Activated T-cell treated with anti-CD3 and anti-CD28 coated beads for 4 hours (primary cell): Measurements from ENCODE around the gene APOBEC3H.

Experiments
- DNase-seq: peaks from one replicate; pipeline ENCODE4 v3.0.0-alpha.2; 2020

Gene APOBEC3H

DNA sequence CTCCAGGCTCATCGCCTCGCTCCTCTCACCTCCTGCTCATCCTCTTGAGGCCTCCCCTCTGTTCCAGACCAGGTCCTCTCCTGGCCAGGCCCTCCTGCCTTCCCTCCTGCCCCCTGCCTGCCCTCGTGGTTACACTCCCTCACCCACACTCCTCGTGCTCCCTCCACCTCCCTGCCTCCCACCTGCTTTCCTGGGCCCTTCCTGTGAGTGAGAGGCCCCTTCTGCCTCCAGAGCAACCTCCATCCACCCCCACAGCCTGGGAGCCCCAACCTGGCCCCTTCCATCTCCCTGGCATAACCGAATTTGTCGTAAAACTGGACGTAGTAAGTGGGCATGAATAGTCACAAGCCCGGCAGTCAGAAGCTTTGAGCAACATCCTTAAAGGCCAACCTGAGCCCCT lies 15.4 kb upstream of the APOBEC3H start:
- DNase-seq = no peak

DNA sequence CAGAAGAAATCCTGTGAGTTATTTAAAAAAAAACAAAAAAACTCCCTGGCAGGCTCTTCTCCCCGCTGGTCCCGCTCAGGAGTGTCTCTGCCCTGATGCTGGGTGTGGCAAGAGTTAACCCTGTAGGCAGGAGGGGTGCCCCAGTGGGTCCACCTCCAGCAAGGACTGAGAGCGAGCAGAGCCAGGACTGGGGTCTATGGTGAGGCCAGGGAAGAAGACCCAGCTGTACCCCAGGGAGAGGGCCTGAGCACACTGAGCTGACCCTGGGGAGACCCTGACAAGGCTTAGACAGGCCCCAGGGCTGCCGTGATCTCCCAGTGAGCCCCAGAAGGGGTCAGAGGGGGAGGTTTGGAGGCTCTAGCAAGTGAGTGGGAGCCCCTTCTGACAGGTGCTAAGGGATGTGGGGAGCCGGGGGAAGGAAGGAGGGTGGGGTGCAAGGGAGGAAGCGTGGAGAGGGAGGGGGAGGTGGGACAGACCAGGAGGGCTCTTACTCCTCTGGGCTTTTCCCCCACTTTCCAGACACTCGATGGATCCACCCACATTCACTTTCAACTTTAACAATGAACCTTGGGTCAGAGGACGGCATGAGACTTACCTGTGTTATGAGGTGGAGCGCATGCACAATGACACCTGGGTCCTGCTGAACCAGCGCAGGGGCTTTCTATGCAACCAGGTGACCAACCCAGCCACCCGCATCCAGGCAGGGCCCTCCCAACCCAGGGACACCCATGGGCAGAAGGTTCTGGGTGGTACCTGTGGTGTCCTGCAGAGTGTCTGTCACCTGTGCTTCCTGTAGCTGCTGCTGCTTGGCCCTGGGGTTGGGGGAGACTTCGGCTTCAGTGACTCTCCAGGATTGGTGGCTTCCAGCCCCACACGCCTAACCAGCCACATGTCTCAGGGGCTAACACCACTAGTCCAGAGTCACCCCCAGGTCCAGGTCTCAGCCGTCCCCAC lies 13.6 kb upstream of the APOBEC3H start:
- no peak for DNase-seq

DNA sequence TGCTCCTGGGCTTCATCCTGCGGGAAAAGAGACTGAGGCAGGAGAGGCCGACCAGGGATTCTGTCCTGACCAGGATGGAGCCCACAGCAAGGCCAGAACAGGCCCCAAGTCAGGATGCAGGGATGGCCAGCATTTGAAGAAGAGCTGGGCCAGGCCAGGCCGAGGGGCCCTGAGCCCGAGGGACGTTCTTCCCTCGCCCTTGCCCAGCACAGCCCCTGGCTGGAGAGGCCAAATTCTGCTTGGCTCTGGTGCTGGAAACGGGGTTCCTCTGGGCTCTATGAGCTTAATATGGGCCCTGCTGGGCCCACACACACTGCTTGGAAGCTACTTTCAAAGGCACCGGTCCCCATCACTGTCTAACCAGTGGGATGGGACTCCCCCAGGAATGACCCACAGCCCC lies 12.4 kb upstream of the APOBEC3H start:
- no peak for DNase-seq

DNA sequence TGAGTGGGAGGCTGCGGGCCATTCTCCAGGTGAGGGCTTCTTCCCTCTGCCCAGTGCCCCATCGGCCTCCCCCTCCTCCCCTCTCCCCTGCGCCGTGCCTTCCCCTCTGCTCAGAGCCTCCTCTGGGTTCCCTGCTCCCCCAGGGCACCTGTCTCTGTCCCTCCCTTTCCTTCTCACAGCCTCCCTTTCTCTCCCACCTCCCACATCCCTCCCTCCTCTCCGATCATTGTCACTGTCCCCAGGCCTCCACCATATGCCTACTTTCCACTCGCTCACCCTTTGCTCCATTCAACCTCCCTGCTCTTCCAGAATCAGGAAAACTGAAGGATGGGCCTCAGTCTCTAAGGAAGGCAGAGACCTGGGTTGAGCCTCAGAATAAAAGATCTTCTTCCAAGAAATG lies 9.9 kb upstream of the APOBEC3H start:
- no peak for DNase-seq

GRCh38 chr22:39087881-39088684 lies 9.0 kb upstream of the APOBEC3H start:
- no peak for DNase-seq

DNA sequence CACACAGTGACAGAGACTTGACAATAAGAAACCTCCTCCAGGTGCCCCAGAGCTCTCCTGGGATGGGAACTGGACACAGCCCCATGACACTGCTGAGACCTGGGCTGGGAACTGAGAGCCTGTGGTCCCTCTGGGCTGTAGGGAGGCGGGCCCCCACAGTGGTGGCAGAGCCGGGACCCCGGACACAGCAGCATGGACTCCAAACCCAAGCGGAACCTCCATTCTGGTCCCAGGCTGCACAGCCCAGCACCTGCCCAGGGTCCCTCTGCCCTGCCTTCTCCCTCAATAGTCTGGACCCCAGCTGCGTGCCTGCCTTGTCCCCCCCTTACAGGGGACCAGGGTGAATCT lies 8.4 kb upstream of the APOBEC3H start:
- no peak for DNase-seq

DNA sequence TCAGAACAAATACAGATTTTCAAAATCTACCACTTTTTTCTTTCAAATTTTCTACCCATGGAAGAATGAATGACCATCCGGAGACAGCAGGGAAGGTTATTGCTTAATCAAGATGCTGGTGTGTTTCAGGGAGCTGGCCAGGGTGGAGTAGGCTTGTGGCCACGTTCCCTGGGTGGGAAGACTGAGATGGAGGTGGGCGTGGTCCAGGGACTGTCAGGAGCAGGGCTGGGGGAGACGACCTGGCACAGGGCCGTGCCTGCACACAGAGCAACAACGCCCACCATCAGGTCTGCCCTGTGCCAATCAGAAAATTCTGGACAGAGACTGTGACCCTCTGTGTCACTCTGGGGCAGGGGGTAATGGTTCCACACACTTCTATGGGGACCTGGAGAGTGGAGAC lies 7.1 kb upstream of the APOBEC3H start:
- no peak for DNase-seq

GRCh38 chr22:39090426-39091064 lies 6.5 kb upstream of the APOBEC3H start:
- peak; percentile 55 for DNase-seq

DNA sequence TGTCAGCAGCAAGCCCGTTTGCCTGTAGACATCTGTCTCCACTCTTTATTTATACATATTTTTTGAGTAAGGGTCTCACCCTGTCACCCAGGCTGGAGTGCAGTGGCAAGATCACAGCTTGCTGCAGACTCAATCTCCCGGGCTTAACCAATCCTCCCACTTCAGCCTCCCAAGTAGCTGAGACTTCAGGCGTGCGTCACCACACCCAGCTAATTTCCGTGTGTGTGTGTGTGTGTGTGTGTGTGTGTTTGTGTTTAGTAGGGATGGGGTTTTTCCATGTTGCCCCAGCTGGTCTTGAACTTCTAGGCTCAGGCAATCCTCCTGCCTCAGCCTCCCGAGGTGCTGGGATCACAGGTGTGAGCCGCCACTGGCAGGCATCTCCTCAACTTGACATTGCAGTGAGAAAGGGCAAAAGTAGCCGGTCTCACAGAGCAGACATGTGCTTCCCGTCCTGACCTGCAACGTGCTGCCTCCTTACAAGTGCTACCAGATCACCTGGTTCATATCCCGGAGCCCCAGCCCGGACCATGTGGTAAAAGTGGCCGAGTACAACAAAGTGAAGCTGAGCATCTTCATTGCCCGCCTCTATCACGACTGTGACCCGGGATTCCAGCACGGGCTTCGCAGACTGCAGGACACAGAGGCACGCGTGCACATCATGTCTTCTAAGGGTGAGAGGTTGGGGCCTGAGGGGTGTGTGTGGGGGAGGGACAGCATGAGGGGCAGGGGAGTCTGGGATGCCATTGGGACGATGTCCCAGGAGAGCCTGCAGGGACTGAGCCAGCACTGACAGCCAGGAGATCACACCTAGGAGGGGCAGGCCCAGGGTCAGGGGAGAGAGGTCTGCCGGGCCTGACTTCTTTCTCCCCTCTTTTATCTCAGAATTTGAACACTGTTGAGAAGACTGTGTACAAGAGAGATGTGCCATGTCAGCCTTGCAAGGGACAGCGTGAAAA lies 5.6 kb upstream of the APOBEC3H start:
- no peak for DNase-seq

DNA sequence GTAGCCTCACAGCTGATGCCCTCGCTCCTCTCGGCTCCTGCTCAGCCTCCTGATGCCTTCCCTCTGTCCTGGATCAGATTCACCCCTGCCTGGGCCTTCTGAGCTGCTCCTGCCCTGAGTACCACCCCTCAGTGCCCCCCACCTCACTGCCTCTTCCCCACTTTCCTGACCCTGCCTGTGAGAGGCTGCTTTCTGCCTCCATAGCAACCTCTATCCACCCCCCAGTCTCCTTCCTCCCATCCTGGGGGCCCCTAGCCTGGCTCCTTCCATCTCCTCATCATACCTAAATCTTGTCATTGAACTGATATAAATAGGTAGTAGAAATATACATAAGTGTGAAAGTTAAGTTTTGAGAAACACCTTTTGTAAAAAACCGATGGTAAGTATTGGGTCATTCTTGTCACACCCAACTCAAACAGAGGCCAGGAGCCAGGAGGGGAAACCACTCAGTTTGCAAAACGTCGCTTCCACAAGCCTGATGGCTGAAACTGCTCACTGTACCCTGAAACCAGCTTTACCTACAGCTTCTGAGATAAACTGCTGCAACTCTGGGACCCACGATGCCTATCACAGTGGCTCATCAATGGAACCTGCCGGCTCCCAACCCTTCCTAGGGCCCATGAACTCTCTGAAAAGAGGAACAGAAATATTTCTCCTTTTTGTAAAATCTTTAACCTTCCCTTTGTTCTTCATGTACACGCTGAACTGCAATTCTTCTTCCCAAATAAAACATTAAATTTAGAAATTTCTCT lies 4.8 kb upstream of the APOBEC3H start:
- no peak for DNase-seq

- no peak for DNase-seq
Observed at GRCh38 chr22:39094717-39095389, 2.2 kb upstream of the APOBEC3H start.

GRCh38 chr22:39095971-39096370 lies 1.1 kb upstream of the APOBEC3H start:
- no peak for DNase-seq

GRCh38 chr22:39098026-39098425 lies 982 bp downstream of the APOBEC3H start:
- no peak for DNase-seq

GRCh38 chr22:39098576-39098975 lies 1.5 kb downstream of the APOBEC3H start:
- no peak for DNase-seq

GRCh38 chr22:39101226-39101625 lies 4.2 kb downstream of the APOBEC3H start:
- no peak for DNase-seq

DNA sequence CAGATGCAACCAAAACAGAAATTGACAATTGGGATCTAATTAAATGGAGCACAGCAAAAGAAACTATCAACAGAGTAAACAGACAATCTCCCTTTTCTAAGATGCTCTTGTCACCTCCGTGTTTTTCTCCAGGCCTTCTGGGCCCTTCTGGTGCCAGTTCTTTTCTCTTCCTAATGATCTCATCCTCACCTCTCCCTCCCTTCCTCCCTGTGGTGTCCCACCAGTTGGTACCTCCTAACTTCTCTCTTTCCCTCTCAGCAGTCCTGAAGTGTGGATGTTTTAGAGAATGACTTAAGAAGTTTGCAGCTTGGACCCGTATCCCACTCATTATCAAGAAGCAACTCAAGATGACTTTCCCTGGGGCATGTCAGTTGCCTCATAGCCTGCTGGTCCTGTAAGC lies 6.4 kb downstream of the APOBEC3H start:
- no peak for DNase-seq

- DNase-seq = no peak
Observed at GRCh38 chr22:39106326-39106725, 9.3 kb downstream of the APOBEC3H start.

- DNase-seq = no peak
Observed at GRCh38 chr22:39108487-39108886, 11.4 kb downstream of the APOBEC3H start.

- no peak for DNase-seq
Observed at GRCh38 chr22:39109361-39109760, 12.3 kb downstream of the APOBEC3H start.

DNA sequence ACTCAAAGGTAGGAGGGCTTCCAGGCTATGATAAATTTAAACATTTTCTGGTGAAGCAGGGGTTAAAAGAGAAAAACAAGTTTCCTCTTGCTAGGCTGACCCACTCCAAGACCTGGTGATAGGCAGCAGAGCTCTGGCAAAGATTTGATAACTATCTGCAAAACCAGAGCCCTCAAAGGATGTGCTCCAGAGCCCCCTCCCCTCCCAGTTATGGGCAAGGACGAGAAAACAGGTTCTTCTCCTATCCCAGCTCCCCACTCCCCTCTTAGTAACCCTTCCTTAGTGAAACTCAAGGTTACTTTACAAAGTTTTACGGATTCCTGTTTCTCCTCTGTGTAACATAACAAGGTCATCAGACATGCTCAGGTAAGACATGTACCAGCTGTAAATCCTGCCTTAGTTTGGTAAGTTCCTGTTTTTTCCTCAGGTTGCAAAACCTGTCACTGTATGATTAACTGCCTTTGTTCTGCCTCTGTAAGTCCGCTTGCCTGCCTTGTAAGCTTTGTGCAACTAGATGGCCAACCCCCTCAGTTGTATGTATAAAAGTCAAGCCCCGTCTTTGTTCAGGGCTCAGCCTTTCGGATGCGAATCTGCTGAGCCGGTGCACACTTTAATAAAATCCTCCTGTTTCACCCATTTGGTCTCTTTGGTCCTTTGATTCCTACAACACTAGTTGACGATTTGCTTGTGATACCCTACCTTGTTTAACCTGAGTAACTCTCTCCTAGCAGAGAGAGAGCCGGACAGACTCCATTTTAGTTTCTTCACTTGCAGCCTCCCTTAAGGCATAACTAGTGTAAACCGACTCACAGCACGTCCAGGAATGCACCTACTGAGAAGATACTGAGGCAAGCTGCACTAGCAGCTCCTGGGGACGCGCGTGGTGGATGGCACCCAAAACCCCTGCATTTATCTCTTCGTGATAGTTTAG lies 13.9 kb downstream of the APOBEC3H start:
- DNase-seq = no peak
